Adrenal gland (tissue), 12 donors: ENCODE measurements around the gene IL17RD. TPM values are rescaled to one million over a fixed set of nuclear protein-coding genes. Genes with fewer than 3 reads are reported as not detected.
A peak's percentile ranks its signal among the peaks of the same experiment; 100 is the strongest.

Experiments
- DNase-seq, 7 donors: peaks; one replicate each; pipeline ENCODE4 v3.0.0-alpha.2; 2019 to 2020
- H3K27ac ChIP-seq, 5 donors: fragments of 200-600 bp; sonication (generic) in 4 of 5; 1 replicate in 3 of 5; 2 replicates in 2 of 5; pipeline versions ENCODE4 v1.5.1 to v1.8.0; 2016 to 2020; ENCODE audit warnings: mild to moderate bottlenecking in 1 of 5
- H3K27me3 ChIP-seq: fragments of 200-600 bp; 2 replicates; pipeline ENCODE4 v1.8.0; 2021
- H3K36me3 ChIP-seq, 2 donors: fragments of 200-600 bp; replicated peaks in 1 of 2; 1 replicate in 1 of 2; 2 replicates in 1 of 2; pipeline versions ENCODE4 v1.5.1 to v1.8.0; 2018 to 2022
- H3K4me1 ChIP-seq, 2 donors: fragments of 200-600 bp; replicated peaks in 1 of 2; 1 replicate in 1 of 2; 2 replicates in 1 of 2; pipeline versions ENCODE4 v1.5.1 to v1.8.0; 2018 to 2021
- H3K4me3 ChIP-seq, 4 donors: fragments of 200-600 bp; sonication (generic) in 3 of 4; one replicate each; pipeline ENCODE4 v1.5.1; 2016 to 2018
- H3K9me3 ChIP-seq, 3 donors: fragments of 200-600 bp; sonication (generic) in 1 of 3; replicated peaks in 1 of 3; 1 replicate in 2 of 3; 2 replicates in 1 of 3; pipeline versions ENCODE4 v1.5.1 to v1.8.0; 2016 to 2021
- CTCF ChIP-seq, 6 experiments: fragments of 450-650 bp in 4 of 6; fragments of 200-600 bp in 2 of 6; sonication (generic) in 1 of 6; IDR thresholded peaks; 1 replicate in 5 of 6; 2 replicates in 1 of 6; pipeline versions ENCODE4 v1.5.1 to v1.8.0; 2016 to 2021; ENCODE audit warnings: antibody characterized with exemption in 6 of 6, mild to moderate bottlenecking in 2 of 6, moderate library complexity in 1 of 6
- POLR2A ChIP-seq, 2 donors: fragments of 450-650 bp; IDR thresholded peaks; one replicate each; pipeline ENCODE4 v1.6.1; 2017; ENCODE audit warnings: antibody characterized with exemption in 2 of 2, mild to moderate bottlenecking in 2 of 2, moderate library complexity in 1 of 2
- WGBS, 4 donors: extraction: QIAGEN DNeasy Blood & Tissue Kit in 2 of 4; methylation state at CpG; one replicate each; pipeline versions ENCODE4 v1.1.5 to v1.1.7; 2013 to 2017; 5-methylcytosine and 5-hydroxymethylcytosine counted together
- intact Hi-C, 2 donors: fragments of 100-400 bp; cut with DNase I; formaldehyde crosslinking; loops; one replicate each; pipeline versions ENCODE4 v1.14.1 to v1.15.0; 2022 to 2023
- polyA plus RNA-seq, 3 donors: library from polyadenylated mRNA; stranded (reverse); fragments of 200-250 nt in 2 of 3; fragments of 350-450 nt in 1 of 3; fragmentation: Illumina TruSeq in 1 of 3; extraction: RNeasy Lipid Tissue Mini Kit (QIAGEN cat#74804) in 1 of 3; gene quantifications; one replicate each; pipeline ENCODE4 v1.2.3, GENCODE V29; 2013 to 2014
- total RNA-seq, 9 donors: library from RNA; depleted of rRNA in 4 of 9; stranded (reverse); fragments of >200 nt in 4 of 9; fragments of 120-200 nt in 1 of 9; fragmentation: NEBNext Ultra II Directional in 1 of 9; extraction: Animal tissue kit (Norgen Biotek cat#: 25700) in 1 of 9; gene quantifications; one replicate each; pipeline versions ENCODE4 v1.1.0 to v1.2.4, GENCODE V29; 2013 to 2023
- donor health status: healthy with polysubstance abuse.
- donor health status: Bipolar disorder and iron deficiency.
- donor health status: DM: yes; HTN: yes; CAD: no.
- donor health status: DM: no; HTN: no; CAD: no.
- donor health status: DM: no; HTN: no; CAD: no.
- donor health status: DM: yes; HTN: yes; CAD: no.

IL17RD gene
- total and polyA plus RNA-seq, 12 donors, result 0.44 to 7.1 (median 1.5) TPM

GRCh38 chr3:57168151-57168550 is 3.0 kb upstream of the IL17RD start:
- Histone ChIP-seq H3K36me3 (no peaks in the 10 kb centered on the region), H3K27me3 (no peaks in the 10 kb centered on the region), H3K9me3 (no peaks in the 10 kb centered on the region), H3K4me1 (peaks cover 3 to 11% of the 10 kb centered on the region in 2 donors), H3K4me3 (no peak overlapping the region), H3K27ac (no peak overlapping the region)
- TF ChIP-seq CTCF (IDR thresholded peaks at IDR 0.05), result no peak
- TF ChIP-seq POLR2A (IDR thresholded peaks at IDR 0.05), result no peak
- WGBS, 4 donors, result 33 to 66% (median 56%) methylated on average over 1 to 2 of the region's 2 CpGs
- intact Hi-C loops, result no loop called here
- no peak for DNase-seq

GRCh38 chr3:57166660-57167059 is 1.5 kb upstream of the IL17RD start:
- Histone ChIP-seq H3K4me1 (peaks cover 3 to 11% of the 10 kb centered on the region in 2 donors), H3K36me3 (no peaks in the 10 kb centered on the region), H3K9me3 (no peaks in the 10 kb centered on the region), H3K4me3 (no peak overlapping the region), H3K27ac (no peak overlapping the region), H3K27me3 (no peaks in the 10 kb centered on the region)
- 35 to 52% (median 46%) methylated on average over 2 of the region's 2 CpGs for WGBS, 4 donors
- no peak for TF ChIP-seq POLR2A (IDR thresholded peaks at IDR 0.05)
- TF ChIP-seq CTCF (IDR thresholded peaks at IDR 0.05), result no peak
- DNase-seq, result peak in 1 of 7 donors; percentile 29
- intact Hi-C loops, result no loop called here

GRCh38 chr3:57165641-57166040 is 488 bp upstream of the IL17RD start:
- H3K4me1 ChIP-seq, result peaks cover 3 to 11% of the 10 kb centered on the region in 2 donors
- WGBS, 4 donors, result 19 to 29% (median 26%) methylated on average over 4 of the region's 4 CpGs
- TF ChIP-seq CTCF (IDR thresholded peaks at IDR 0.05) (no peak), POLR2A (IDR thresholded peaks at IDR 0.05) (no peak)
- intact Hi-C loops, result no loop called here
- no peak overlapping the region for H3K27ac ChIP-seq
- no peaks in the 10 kb centered on the region for H3K27me3 ChIP-seq
- H3K4me3 ChIP-seq, result no peak overlapping the region
- DNase-seq, result peak in 1 of 7 donors; percentile 25
- H3K9me3 ChIP-seq, result no peaks in the 10 kb centered on the region
- no peaks in the 10 kb centered on the region for H3K36me3 ChIP-seq

GRCh38 chr3:57164217-57164656 is 916 bp downstream of the IL17RD start:
- H3K36me3 ChIP-seq, result no peaks in the 10 kb centered on the region
- 0 to 8% (median 5%) methylated on average over 6 to 30 of the region's 30 CpGs for WGBS, 4 donors
- H3K9me3 ChIP-seq, result no peaks in the 10 kb centered on the region
- peaks cover 3 to 11% of the 10 kb centered on the region in 2 donors for H3K4me1 ChIP-seq
- DNase-seq, result peak in 6 of 7 donors; percentile 33 to 63 (median 42)
- H3K4me3 ChIP-seq, result peak overlapping the region in 2 of 4 donors; percentile 68 to 81
- no peak for TF ChIP-seq CTCF (IDR thresholded peaks at IDR 0.05)
- no peak for TF ChIP-seq POLR2A (IDR thresholded peaks at IDR 0.05)
- H3K27me3 ChIP-seq, result no peaks in the 10 kb centered on the region
- H3K27ac ChIP-seq, result no peak overlapping the region
- intact Hi-C loops, result loop anchor here in 1 of 2 donors (5.0 kb wide), 1 partner anchor 62 kb away; no protein-coding TSS in a partner anchor
